Trophoblast cell (in vitro differentiated cells and primary cell): ENCODE results near the gene ASPG.
A peak's percentile ranks its signal among the peaks of the same experiment; 100 is the strongest.

Experiments used
- DNase-seq, 2 donors: peaks; one replicate each; pipeline ENCODE4 v3.0.0-alpha.2; 2016
- H2AFZ ChIP-seq: 2 replicates; pipeline ENCODE4 v1.6.1; 2013; ENCODE audit warnings: low read length, moderate library complexity, mild to moderate bottlenecking; ENCODE audit not compliant: insufficient read depth, poor library complexity
- H2AK5ac ChIP-seq: 2 replicates; pipeline ENCODE4 v1.6.1; 2013; ENCODE audit warnings: mild to moderate bottlenecking, low read length
- H2BK120ac ChIP-seq: 2 replicates; pipeline ENCODE4 v1.6.1; 2013; ENCODE audit warnings: low read length, mild to moderate bottlenecking, moderate library complexity; ENCODE audit not compliant: insufficient read depth, poor library complexity
- H2BK12ac ChIP-seq: 2 replicates; pipeline ENCODE4 v1.6.1; 2013; ENCODE audit warnings: mild to moderate bottlenecking, low read length, moderate library complexity
- H2BK5ac ChIP-seq: 2 replicates; pipeline ENCODE4 v1.6.1; 2013; ENCODE audit warnings: low read length, low read depth, moderate library complexity, mild to moderate bottlenecking; ENCODE audit not compliant: poor library complexity
- H3K14ac ChIP-seq: 2 replicates; pipeline ENCODE4 v1.6.1; 2013; ENCODE audit warnings: mild to moderate bottlenecking, low read length
- H3K18ac ChIP-seq: 2 replicates; pipeline ENCODE4 v1.6.1; 2013; ENCODE audit warnings: mild to moderate bottlenecking, low read length
- H3K23ac ChIP-seq: 2 replicates; pipeline ENCODE4 v1.6.1; 2013; ENCODE audit warnings: low read length
- H3K27ac ChIP-seq: 2 replicates; pipeline ENCODE4 v1.5.1; 2013; ENCODE audit warnings: low read depth, mild to moderate bottlenecking, inconsistent platforms, low read length, moderate library complexity
- H3K27me3 ChIP-seq: 2 replicates; pipeline ENCODE4 v1.6.1; 2013; ENCODE audit warnings: inconsistent platforms, mild to moderate bottlenecking, low read length, moderate library complexity; ENCODE audit not compliant: insufficient read depth
- H3K36me3 ChIP-seq, 2 experiments: 1 replicate in 1 of 2; 2 replicates in 1 of 2; pipeline ENCODE4 v1.6.1; 2013; ENCODE audit warnings: low read length in 2 of 2, mild to moderate bottlenecking in 2 of 2, moderate library complexity in 1 of 2; ENCODE audit not compliant: insufficient read depth in 2 of 2, control insufficient read depth in 1 of 2
- H3K4ac ChIP-seq: 2 replicates; pipeline ENCODE4 v1.6.1; 2013; ENCODE audit warnings: low read depth, mild to moderate bottlenecking, low read length, moderate library complexity
- H3K4me1 ChIP-seq, 2 experiments: 1 replicate in 1 of 2; 2 replicates in 1 of 2; pipeline ENCODE4 v1.6.1; 2013; ENCODE audit warnings: low read length in 2 of 2, mild to moderate bottlenecking in 2 of 2, moderate library complexity in 1 of 2; ENCODE audit not compliant: insufficient read depth in 2 of 2, control insufficient read depth in 1 of 2
- H3K4me2 ChIP-seq: 2 replicates; pipeline ENCODE4 v1.6.1; 2013; ENCODE audit warnings: inconsistent platforms, mild to moderate bottlenecking, low read length, moderate library complexity
- H3K4me3 ChIP-seq: 2 replicates; pipeline ENCODE4 v1.5.1; 2013; ENCODE audit warnings: mild to moderate bottlenecking, low read depth, low read length, inconsistent platforms
- H3K79me1 ChIP-seq: one replicate; pipeline ENCODE4 v1.6.1; 2013; ENCODE audit warnings: low read length
- H3K79me2 ChIP-seq: 2 replicates; pipeline ENCODE4 v1.6.1; 2013; ENCODE audit warnings: low read length, mild to moderate bottlenecking; ENCODE audit not compliant: control insufficient read depth, insufficient read depth, poor library complexity
- H3K9ac ChIP-seq: 2 replicates; pipeline ENCODE4 v1.6.1; 2013; ENCODE audit warnings: mild to moderate bottlenecking, low read length
- H3K9me3 ChIP-seq: 2 replicates; pipeline ENCODE4 v1.6.1; 2013; ENCODE audit warnings: low read depth, mild to moderate bottlenecking, control low read depth, inconsistent platforms, low read length; ENCODE audit not compliant: insufficient read depth
- H4K12ac ChIP-seq: 2 replicates; pipeline ENCODE4 v1.6.1; 2013; ENCODE audit warnings: low read depth, mild to moderate bottlenecking, low read length, moderate library complexity
- H4K8ac ChIP-seq: 2 replicates; pipeline ENCODE4 v1.6.1; 2013; ENCODE audit warnings: low read depth, mild to moderate bottlenecking, low read length, moderate library complexity
- H4K91ac ChIP-seq: one replicate; pipeline ENCODE4 v1.6.1; 2013; ENCODE audit warnings: low read depth, mild to moderate bottlenecking, low read length, moderate library complexity
- WGBS: extraction: QIAGEN DNeasy Blood & Tissue Kit; methylation state at CpG from one replicate; pipeline ENCODE4 v1.1.7; 2013; ENCODE audit warnings: missing lambda C conversion rate; ENCODE audit not compliant: insufficient read length, insufficient coverage; ENCODE audit errors: extremely low coverage; 5-methylcytosine and 5-hydroxymethylcytosine counted together

ASPG gene

DNA sequence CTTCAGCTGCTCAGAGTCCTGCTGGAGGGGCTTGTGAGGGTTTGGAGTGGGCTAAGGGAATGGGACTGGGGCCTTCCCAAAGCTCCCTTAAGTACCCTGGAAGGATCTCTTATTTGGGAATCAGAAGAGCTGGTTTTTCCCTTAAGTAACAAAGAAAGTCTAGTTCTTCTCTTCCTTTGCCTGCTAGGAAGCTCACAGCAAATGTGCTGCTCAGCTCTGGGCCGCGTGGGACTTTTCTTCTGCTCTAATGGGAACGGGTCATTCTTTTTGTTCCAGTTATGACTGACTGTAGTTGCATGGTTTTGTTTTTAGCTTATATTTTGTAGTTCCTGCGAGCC lies 58.9 kb downstream of the ASPG start:
- Histone ChIP-seq H3K4me3 (no peak overlapping the region), H2BK5ac (no peak overlapping the region), H3K18ac (no peak overlapping the region), H3K9ac (no peak overlapping the region), H2BK12ac (no peak overlapping the region), H4K91ac (no peak overlapping the region), H2AK5ac (no peak overlapping the region), H2AFZ (no peak overlapping the region), H3K4me1 (peaks cover 17 to 19% of the 10 kb centered on the region in 2 experiments), H4K8ac (no peak overlapping the region), H4K12ac (no peak overlapping the region), H3K14ac (no peak overlapping the region), H3K79me1 (peaks cover 13% of the 10 kb centered on the region), H3K4ac (no peak overlapping the region), H2BK120ac (no peak overlapping the region), H3K9me3 (peaks cover 2% of the 10 kb centered on the region), H3K23ac (no peak overlapping the region), H3K79me2 (peaks cover 3% of the 10 kb centered on the region), H3K36me3 (no peaks in the 10 kb centered on the region), H3K4me2 (no peak overlapping the region), H3K27ac (no peak overlapping the region), H3K27me3 (no peaks in the 10 kb centered on the region)
- no peak for DNase-seq
- WGBS = no CpG with 5 or more reads among the region's 4 CpGs

DNA sequence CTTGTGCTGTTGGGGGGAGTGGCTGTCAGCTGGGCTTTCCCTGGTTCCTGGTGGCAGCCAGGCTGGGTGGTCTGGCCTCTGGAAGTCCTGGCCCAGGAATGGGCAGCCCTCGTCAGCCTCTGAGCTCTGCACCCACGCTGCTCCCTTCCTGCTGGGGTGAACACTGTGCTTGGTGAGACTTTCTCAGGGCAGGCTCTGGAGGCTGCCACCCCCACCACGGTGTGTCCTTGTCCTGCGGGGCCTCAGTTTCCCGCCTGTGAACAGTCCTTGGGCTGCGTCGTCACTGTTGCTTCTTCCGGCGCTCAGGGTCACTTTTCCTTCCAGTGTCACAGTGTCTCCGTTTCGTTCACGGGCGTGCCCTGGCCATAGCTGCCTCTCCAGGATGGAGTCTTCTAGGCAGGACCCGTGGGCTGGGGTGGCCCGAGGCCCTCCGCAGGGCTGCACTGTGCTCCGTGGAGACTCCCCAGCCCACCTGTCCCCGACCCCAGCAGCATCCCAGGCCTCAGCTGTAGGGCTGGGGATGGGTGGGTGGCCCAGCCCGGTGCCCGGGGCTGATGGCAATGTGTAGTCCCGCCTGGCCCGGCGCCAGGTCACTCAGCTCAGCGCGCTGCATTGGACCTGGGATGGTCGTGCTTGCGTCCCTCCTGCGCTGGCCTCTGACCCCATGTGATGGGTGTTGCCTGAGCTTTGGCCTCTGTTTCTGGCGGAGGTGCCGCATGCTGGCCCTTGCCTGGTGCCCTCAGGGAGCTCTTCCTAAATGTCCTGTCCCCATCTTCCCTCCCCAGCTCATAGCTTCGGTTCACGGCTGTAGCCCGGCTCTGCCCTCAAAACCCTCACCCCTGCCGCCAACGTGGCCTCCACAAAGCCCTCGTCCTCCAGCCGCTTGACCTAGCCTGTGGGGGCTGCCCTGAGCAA lies 59.7 kb downstream of the ASPG start:
- Histone ChIP-seq H3K4me2 (no peak overlapping the region), H4K91ac (no peak overlapping the region), H3K14ac (no peak overlapping the region), H3K18ac (no peak overlapping the region), H3K4me3 (no peak overlapping the region), H3K36me3 (no peaks in the 10 kb centered on the region), H2AK5ac (no peak overlapping the region), H3K4me1 (peaks cover 16 to 18% of the 10 kb centered on the region in 2 experiments), H3K79me2 (peaks cover 3% of the 10 kb centered on the region), H2AFZ (no peak overlapping the region), H4K8ac (no peak overlapping the region), H3K23ac (no peak overlapping the region), H4K12ac (no peak overlapping the region), H2BK120ac (no peak overlapping the region), H3K79me1 (peaks cover 17% of the 10 kb centered on the region), H3K9ac (no peak overlapping the region), H3K9me3 (peaks cover 2% of the 10 kb centered on the region), H2BK12ac (no peak overlapping the region), H3K27me3 (no peaks in the 10 kb centered on the region), H2BK5ac (no peak overlapping the region), H3K4ac (no peak overlapping the region), H3K27ac (no peak overlapping the region)
- no CpG with 5 or more reads among the region's 37 CpGs for WGBS
- no peak for DNase-seq

DNA sequence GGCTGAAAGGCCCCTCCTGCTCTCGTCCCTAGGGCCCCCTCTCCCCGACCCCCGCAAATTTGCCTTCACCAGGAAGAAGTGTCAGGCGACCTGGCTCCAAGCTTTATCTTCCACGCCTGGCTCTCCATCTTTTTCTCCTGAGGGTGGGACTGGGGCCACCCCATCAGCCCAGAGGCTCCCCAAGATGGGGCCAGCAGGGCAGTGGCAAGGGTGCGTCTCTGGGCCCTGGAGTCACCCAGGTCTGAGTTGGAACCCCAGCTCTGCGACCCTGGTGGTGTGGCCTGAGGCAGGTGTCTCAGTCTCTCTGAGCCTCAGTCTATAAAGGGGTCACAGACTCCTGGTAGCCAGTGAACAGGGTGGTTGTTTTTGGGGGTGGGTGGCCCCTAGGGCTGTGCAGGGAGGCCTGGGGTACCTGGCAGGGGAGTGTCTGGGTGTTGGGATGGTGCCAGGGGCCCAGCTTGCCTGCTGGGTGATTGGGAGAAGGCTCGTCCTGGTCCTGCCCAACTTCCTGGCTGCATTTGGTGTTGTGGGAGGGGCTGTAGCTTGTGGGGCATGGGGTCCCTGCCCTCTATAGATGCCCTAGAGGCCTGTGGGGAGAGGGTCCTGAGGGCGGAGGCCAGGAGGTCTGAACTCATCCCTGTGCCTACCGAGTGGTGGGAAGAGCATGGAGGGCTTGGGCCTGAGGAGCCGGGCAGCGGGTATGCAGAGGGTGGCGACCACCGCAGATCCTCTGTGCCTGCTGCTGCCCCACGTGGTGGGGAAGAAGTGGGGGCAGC lies 60.5 kb downstream of the ASPG start:
- Histone ChIP-seq H2AFZ (no peak overlapping the region), H3K36me3 (no peaks in the 10 kb centered on the region), H3K23ac (no peak overlapping the region), H2BK12ac (no peak overlapping the region), H2BK120ac (no peak overlapping the region), H3K27ac (no peak overlapping the region), H3K9ac (no peak overlapping the region), H3K4me3 (no peak overlapping the region), H2AK5ac (no peak overlapping the region), H3K79me1 (peaks cover 24% of the 10 kb centered on the region), H4K91ac (no peak overlapping the region), H3K4me1 (peaks cover 24 to 27% of the 10 kb centered on the region in 2 experiments), H3K4ac (no peak overlapping the region), H4K8ac (no peak overlapping the region), H4K12ac (no peak overlapping the region), H3K27me3 (no peaks in the 10 kb centered on the region), H3K14ac (no peak overlapping the region), H2BK5ac (no peak overlapping the region), H3K18ac (no peak overlapping the region), H3K9me3 (peaks cover 2% of the 10 kb centered on the region), H3K4me2 (no peak overlapping the region), H3K79me2 (peaks cover 4% of the 10 kb centered on the region)
- DNase-seq = no peak
- WGBS = no CpG with 5 or more reads among the region's 15 CpGs

DNA sequence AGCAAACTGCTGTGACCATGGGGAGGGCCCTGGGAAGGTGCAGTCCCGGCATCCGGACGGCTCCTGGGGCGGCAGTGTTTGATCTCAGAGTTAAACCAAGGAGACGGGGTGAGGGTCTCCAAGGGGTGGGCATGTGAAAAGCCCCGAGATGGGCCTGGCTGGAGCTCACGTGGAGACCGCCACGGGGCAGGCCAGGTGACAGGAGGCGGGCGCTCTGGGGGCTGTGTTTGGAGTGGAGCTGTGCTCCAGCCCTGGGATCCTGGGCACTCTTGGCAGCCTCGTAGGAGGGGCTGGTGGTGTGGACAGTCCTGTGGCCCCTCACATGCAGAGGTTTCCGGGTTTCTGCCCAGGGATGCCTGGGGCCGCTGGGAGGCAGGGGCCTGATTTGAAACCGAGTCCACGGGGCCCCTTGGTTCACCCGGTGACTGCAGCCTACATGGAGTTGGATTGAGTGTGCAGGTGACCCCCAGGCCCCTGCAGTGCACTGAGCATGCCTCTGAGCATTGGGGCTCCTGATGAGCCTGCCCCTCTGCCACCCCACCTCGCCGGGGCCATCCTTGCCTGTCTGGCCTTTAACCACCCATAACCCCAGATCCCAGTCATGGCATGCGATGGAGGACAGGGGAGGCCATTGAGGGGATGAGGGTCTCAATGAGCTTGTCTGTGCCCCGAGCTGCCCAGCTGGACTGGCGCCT lies 61.3 kb downstream of the ASPG start:
- Histone ChIP-seq H2BK120ac (no peak overlapping the region), H3K14ac (no peak overlapping the region), H3K4me1 (peaks cover 25 to 28% of the 10 kb centered on the region in 2 experiments), H3K79me1 (peaks cover 24% of the 10 kb centered on the region), H3K27me3 (no peaks in the 10 kb centered on the region), H3K9ac (no peak overlapping the region), H4K8ac (no peak overlapping the region), H3K9me3 (no peaks in the 10 kb centered on the region), H3K23ac (no peak overlapping the region), H2AFZ (no peak overlapping the region), H3K18ac (peak overlapping the region; percentile 32), H3K36me3 (no peaks in the 10 kb centered on the region), H3K79me2 (peaks cover 4% of the 10 kb centered on the region), H3K4me3 (no peak overlapping the region), H3K4ac (no peak overlapping the region), H4K12ac (no peak overlapping the region), H3K4me2 (no peak overlapping the region), H4K91ac (no peak overlapping the region), H3K27ac (no peak overlapping the region), H2BK12ac (no peak overlapping the region), H2BK5ac (no peak overlapping the region), H2AK5ac (no peak overlapping the region)
- DNase-seq = no peak
- WGBS = no CpG with 5 or more reads among the region's 22 CpGs
